Adrenal gland (tissue), 12 donors: ENCODE measurements around the gene PICK1. TPM values are rescaled to one million over a fixed set of nuclear protein-coding genes. Genes with fewer than 3 reads are reported as not detected.

Experiments used
- DNase-seq, 7 donors: peaks; one replicate each; pipeline ENCODE4 v3.0.0-alpha.2; 2019 to 2020
- H3K27ac ChIP-seq, 5 donors: fragments of 200-600 bp; sonication (generic) in 4 of 5; 1 replicate in 3 of 5; 2 replicates in 2 of 5; pipeline versions ENCODE4 v1.5.1 to v1.8.0; 2016 to 2020; ENCODE audit warnings: mild to moderate bottlenecking in 1 of 5
- H3K27me3 ChIP-seq: fragments of 200-600 bp; 2 replicates; pipeline ENCODE4 v1.8.0; 2021
- H3K36me3 ChIP-seq, 2 donors: fragments of 200-600 bp; replicated peaks in 1 of 2; 1 replicate in 1 of 2; 2 replicates in 1 of 2; pipeline versions ENCODE4 v1.5.1 to v1.8.0; 2018 to 2022
- H3K4me1 ChIP-seq, 2 donors: fragments of 200-600 bp; replicated peaks in 1 of 2; 1 replicate in 1 of 2; 2 replicates in 1 of 2; pipeline versions ENCODE4 v1.5.1 to v1.8.0; 2018 to 2021
- H3K4me3 ChIP-seq, 4 donors: fragments of 200-600 bp; sonication (generic) in 3 of 4; one replicate each; pipeline ENCODE4 v1.5.1; 2016 to 2018
- H3K9me3 ChIP-seq, 3 donors: fragments of 200-600 bp; sonication (generic) in 1 of 3; replicated peaks in 1 of 3; 1 replicate in 2 of 3; 2 replicates in 1 of 3; pipeline versions ENCODE4 v1.5.1 to v1.8.0; 2016 to 2021
- CTCF ChIP-seq, 6 experiments: fragments of 450-650 bp in 4 of 6; fragments of 200-600 bp in 2 of 6; sonication (generic) in 1 of 6; IDR thresholded peaks; 1 replicate in 5 of 6; 2 replicates in 1 of 6; pipeline versions ENCODE4 v1.5.1 to v1.8.0; 2016 to 2021; ENCODE audit warnings: antibody characterized with exemption in 6 of 6, mild to moderate bottlenecking in 2 of 6, moderate library complexity in 1 of 6
- POLR2A ChIP-seq, 2 donors: fragments of 450-650 bp; IDR thresholded peaks; one replicate each; pipeline ENCODE4 v1.6.1; 2017; ENCODE audit warnings: antibody characterized with exemption in 2 of 2, mild to moderate bottlenecking in 2 of 2, moderate library complexity in 1 of 2
- WGBS, 4 donors: extraction: QIAGEN DNeasy Blood & Tissue Kit in 2 of 4; methylation state at CpG; one replicate each; pipeline versions ENCODE4 v1.1.5 to v1.1.7; 2013 to 2017; 5-methylcytosine and 5-hydroxymethylcytosine counted together
- intact Hi-C, 2 donors: fragments of 100-400 bp; cut with DNase I; formaldehyde crosslinking; loops; one replicate each; pipeline versions ENCODE4 v1.14.1 to v1.15.0; 2022 to 2023
- polyA plus RNA-seq, 3 donors: library from polyadenylated mRNA; stranded (reverse); fragments of 200-250 nt in 2 of 3; fragments of 350-450 nt in 1 of 3; fragmentation: Illumina TruSeq in 1 of 3; extraction: RNeasy Lipid Tissue Mini Kit (QIAGEN cat#74804) in 1 of 3; gene quantifications; one replicate each; pipeline ENCODE4 v1.2.3, GENCODE V29; 2013 to 2014
- total RNA-seq, 9 donors: library from RNA; depleted of rRNA in 4 of 9; stranded (reverse); fragments of >200 nt in 4 of 9; fragments of 120-200 nt in 1 of 9; fragmentation: NEBNext Ultra II Directional in 1 of 9; extraction: Animal tissue kit (Norgen Biotek cat#: 25700) in 1 of 9; gene quantifications; one replicate each; pipeline versions ENCODE4 v1.1.0 to v1.2.4, GENCODE V29; 2013 to 2023
- donor health status: healthy with polysubstance abuse.
- donor health status: Bipolar disorder and iron deficiency.
- donor health status: DM: yes; HTN: yes; CAD: no.
- donor health status: DM: no; HTN: no; CAD: no.
- donor health status: DM: no; HTN: no; CAD: no.
- donor health status: DM: yes; HTN: yes; CAD: no.

Gene PICK1
- total and polyA plus RNA-seq, 12 donors, result 28.7 to 93.6 (median 39.0) TPM

DNA sequence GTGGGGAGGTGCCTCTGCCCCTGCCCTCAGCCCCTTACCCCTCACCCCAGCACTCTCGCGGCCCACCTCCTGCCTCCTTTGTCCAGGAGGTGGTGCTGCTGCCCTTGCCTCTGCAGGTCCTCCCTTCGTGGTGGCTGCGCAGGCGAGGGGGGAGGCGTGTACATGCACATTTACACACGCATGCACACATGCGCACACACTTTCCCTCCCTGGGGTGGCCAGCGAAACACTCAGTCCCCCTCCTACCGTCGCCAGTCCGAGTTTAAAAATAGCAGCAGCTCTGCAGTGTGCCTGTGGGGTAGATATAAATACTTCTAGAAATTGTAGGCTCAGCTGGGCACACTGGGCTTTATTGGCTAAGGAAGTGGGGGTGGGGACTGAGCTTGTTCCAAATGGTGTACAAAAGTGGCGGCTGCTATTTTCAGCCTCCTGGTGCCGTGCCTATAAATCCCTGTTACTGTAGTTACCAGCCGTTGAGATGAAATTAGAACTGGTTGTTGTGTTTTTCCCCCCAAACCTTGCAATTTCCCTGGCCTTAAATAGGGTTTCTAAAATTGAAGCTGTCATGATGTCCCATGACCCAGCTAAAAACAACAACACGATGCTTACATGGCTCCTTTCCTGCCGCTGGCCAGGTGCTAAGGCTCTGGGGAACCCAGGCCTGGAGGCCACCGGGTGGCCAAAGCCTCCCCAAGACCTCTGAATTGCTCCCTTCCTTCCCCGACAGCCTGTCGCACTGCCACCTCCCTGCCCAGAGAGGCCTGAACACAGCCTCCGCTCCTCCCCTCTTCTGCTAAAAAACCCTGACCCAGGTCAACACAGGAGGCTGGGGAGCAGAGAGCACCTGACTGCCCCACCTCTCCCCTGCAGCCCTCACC, 12.4 kb downstream of the PICK1 start:
- DNase-seq, result peak in 1 of 7 donors; percentile 83
- Histone ChIP-seq H3K27me3 (no peaks in the 10 kb centered on the region), H3K27ac (peak overlapping the region in 2 of 5 donors; percentile 25 to 65), H3K4me3 (no peak overlapping the region), H3K4me1 (no peaks in the 10 kb centered on the region), H3K36me3 (peaks cover 0 to 63% of the 10 kb centered on the region in 2 donors), H3K9me3 (no peaks in the 10 kb centered on the region)
- 74 to 93% (median 81%) methylated on average over 14 to 21 of the region's 21 CpGs for WGBS, 4 donors
- intact Hi-C loops, result loop anchor here in 1 of 2 donors (10.0 kb wide), 1 partner anchor 505 kb away; the partner anchor contains the start of gene DMC1
- TF ChIP-seq POLR2A (IDR thresholded peaks at IDR 0.05), result no peak
- TF ChIP-seq CTCF (IDR thresholded peaks at IDR 0.05), result peak in 4 of 6 experiments; percentile 12 to 55 (median 38)

DNA sequence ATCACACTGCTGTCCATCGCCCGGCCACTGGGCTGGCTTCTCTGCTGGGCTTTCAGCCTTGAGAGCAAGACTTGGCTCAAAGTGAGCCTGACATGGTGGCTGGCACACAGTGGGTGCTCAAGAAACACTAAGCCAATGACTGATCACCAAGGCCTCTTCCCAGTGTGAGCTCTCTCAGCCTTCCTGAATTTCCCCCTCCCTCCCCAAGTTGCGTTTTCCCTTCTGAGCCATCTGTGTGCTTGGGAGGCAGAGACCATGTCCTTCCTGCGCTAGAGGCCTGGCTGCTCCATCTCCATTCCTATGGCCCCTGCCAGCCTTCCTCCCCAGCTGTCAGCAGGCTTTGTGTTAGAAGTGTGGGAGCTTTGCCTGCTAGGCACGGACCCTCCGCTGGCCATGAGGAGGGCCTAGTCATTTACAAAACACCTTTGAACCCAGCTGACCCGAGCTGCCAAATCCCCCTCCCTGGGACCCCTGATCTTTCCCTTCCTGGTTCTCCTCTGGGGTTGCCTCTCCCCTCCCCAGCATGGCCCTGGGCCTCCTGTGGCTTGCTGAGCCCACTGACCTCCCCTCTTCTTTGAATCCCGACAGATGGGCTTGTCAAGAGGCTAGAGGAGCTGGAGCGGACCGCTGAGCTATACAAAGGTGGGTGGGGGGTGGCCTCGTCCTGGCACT, 13.2 kb downstream of the PICK1 start:
- Histone ChIP-seq H3K4me3 (no peak overlapping the region), H3K4me1 (no peaks in the 10 kb centered on the region), H3K36me3 (peaks cover 0 to 63% of the 10 kb centered on the region in 2 donors), H3K9me3 (no peaks in the 10 kb centered on the region), H3K27ac (peak overlapping the region in 1 of 5 donors; percentile 65), H3K27me3 (no peaks in the 10 kb centered on the region)
- TF ChIP-seq CTCF (IDR thresholded peaks at IDR 0.05) (no peak), POLR2A (IDR thresholded peaks at IDR 0.05) (no peak)
- WGBS, 4 donors, result 86 to 93% (median 89%) methylated on average over 10 to 11 of the region's 11 CpGs
- DNase-seq, result no peak
- intact Hi-C loops, result no loop called here

- no peak overlapping the region for H3K27ac ChIP-seq
- H3K4me1 ChIP-seq, result no peaks in the 10 kb centered on the region
- no peak overlapping the region for H3K4me3 ChIP-seq
- H3K36me3 ChIP-seq, result peaks cover 0 to 50% of the 10 kb centered on the region in 2 donors
- intact Hi-C loops, result no loop called here
- no peak for DNase-seq
- TF ChIP-seq POLR2A (IDR thresholded peaks at IDR 0.05) (no peak), CTCF (IDR thresholded peaks at IDR 0.05) (no peak)
- no peaks in the 10 kb centered on the region for H3K27me3 ChIP-seq
- 83 to 95% (median 93%) methylated on average over 5 to 22 of the region's 22 CpGs for WGBS, 4 donors
- H3K9me3 ChIP-seq, result no peaks in the 10 kb centered on the region
Observed at GRCh38 chr22:38071421-38072321, 14.5 kb downstream of the PICK1 start.
